Dermis blood vessel endothelial cell (primary cell): ENCODE data around the gene DPY19L2. TPM values are rescaled to one million over a fixed set of nuclear protein-coding genes. Genes with fewer than 3 reads are reported as not detected.

Source experiments
- DNase-seq: peaks from one replicate; pipeline ENCODE4 v3.0.0; 2010
- total RNA-seq: library from RNA; depleted of rRNA; stranded (reverse); fragments of >200 nt; gene quantifications from 2 replicates; pipeline ENCODE4 v1.2.3, GENCODE V29; 2014

DPY19L2 gene
- total RNA-seq, 1 donor from 2014 or later, result 2.4 TPM

DNA sequence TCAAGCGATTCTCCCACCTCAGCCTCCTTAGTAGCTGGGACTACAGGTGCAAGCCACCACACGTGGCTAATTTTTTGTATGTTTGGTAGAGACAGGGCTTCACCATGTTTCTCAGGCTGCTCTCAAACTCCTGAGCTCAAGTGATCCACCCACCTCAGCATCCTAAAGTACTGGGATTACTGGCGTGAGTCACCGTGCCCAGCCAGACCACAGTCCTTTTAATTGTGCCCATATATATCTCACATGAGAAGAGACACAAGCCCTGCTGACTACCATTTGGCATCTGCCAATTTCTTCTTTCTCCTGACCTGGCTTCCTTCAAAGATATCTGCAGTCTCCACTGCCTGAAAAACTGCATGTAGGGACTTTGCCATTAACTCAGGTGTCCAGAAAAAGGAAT lies 142.5 kb downstream of the DPY19L2 start:
- no peak for DNase-seq

DNA sequence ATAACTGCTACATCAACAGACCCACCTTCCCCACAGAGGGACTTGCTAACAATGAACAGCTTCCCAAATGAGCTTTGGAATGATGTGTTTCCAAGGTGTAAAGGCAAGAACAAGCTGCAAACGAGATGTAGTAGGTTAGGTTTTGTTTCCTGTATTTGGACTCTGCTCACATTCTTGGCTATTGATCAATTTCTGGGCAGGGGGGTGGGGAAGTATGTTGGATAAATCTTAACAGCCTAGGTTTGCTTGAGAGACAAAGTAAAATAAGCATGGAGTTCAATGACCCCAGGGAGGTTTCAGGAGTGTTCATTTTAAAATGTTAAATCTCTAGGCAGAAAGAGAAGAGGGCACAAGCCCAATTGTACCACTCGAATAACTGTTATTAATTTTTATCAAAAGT lies 146.6 kb downstream of the DPY19L2 start:
- DNase-seq, result no peak

Other genes starting within 250 kb of the DPY19L2 start
- 11.1 and 12.8 TPM in 2 replicates for gene RXYLT1, start 111.4 kb upstream of the DPY19L2 start, total RNA-seq
- 2.9 and 12.9 TPM in 2 replicates for gene SRGAP1, start 176.2 kb upstream of the DPY19L2 start, total RNA-seq